GM23338 (cell line): ENCODE results near the gene SLA2. TPM values are rescaled to one million over a fixed set of nuclear protein-coding genes. Genes with fewer than 3 reads are reported as not detected.
A peak's percentile ranks its signal among the peaks of the same experiment; 100 is the strongest.
"Not testable (repeated sequence)": the region's sequence is repeated elsewhere in the genome, so short reads cannot be mapped to it uniquely, and the experiment has no call there.

Experiments
- ATAC-seq: fragments of 200-7000 bp; cut with Tn5 transposase; 3 replicates; pipeline ENCODE4 v1.9.1; 2020
- DNase-seq: peaks from one replicate; pipeline ENCODE4 v3.0.0-alpha.2; 2015; ENCODE audit warnings: low spot score
- H2AFZ ChIP-seq: fragments of 200-600 bp; sonication (generic); 2 replicates; pipeline ENCODE4 v1.8.0; 2016; ENCODE audit warnings: antibody characterized with exemption, mild to moderate bottlenecking, moderate library complexity
- H3F3A ChIP-seq: fragments of 200-600 bp; sonication (generic); replicated peaks from 2 replicates; pipeline ENCODE4 v1.8.0; 2017; ENCODE audit warnings: antibody characterized with exemption, mixed run types, low read depth
- H3K27ac ChIP-seq: fragments of 200-600 bp; sonication (generic); 2 replicates; pipeline ENCODE4 v1.6.1; 2016; ENCODE audit warnings: low read depth
- H3K27me3 ChIP-seq: fragments of 200-600 bp; sonication (generic); 2 replicates; pipeline ENCODE4 v1.8.0; 2016; ENCODE audit warnings: mild to moderate bottlenecking, mixed run types, moderate library complexity; ENCODE audit not compliant: insufficient read depth
- H3K36me3 ChIP-seq: fragments of 200-600 bp; sonication (generic); 2 replicates; pipeline ENCODE4 v1.8.0; 2016; ENCODE audit warnings: mild to moderate bottlenecking; ENCODE audit not compliant: insufficient read depth
- H3K4me1 ChIP-seq: fragments of 200-600 bp; sonication (generic); 2 replicates; pipeline ENCODE4 v1.8.0; 2016; ENCODE audit warnings: mild to moderate bottlenecking, moderate library complexity; ENCODE audit not compliant: insufficient read depth
- H3K4me2 ChIP-seq: fragments of 200-600 bp; sonication (generic); 2 replicates; pipeline ENCODE4 v1.7.1; 2017; ENCODE audit warnings: mixed run types
- H3K4me3 ChIP-seq: fragments of 200-600 bp; sonication (generic); 2 replicates; pipeline ENCODE4 v1.6.1; 2016; ENCODE audit warnings: mixed run types
- H3K79me2 ChIP-seq: fragments of 200-600 bp; sonication (generic); replicated peaks from 2 replicates; pipeline ENCODE4 v1.8.0; 2017; ENCODE audit warnings: mild to moderate bottlenecking; ENCODE audit not compliant: insufficient read depth
- H3K9me2 ChIP-seq: fragments of 200-600 bp; sonication (generic); 2 replicates; pipeline ENCODE4 v1.8.0; 2017; ENCODE audit not compliant: insufficient read depth
- H4K20me1 ChIP-seq: fragments of 200-600 bp; sonication (generic); replicated peaks from 2 replicates; pipeline ENCODE4 v1.8.0; 2017; ENCODE audit warnings: mild to moderate bottlenecking; ENCODE audit not compliant: insufficient read depth
- H3K27ac Mint-ChIP-seq: 2 replicates; pipeline ENCODE4 v1.8.0; 2020; ENCODE audit warnings: inconsistent platforms, mild to moderate bottlenecking, moderate library complexity, mixed read lengths
- H3K27me3 Mint-ChIP-seq: 3 replicates; pipeline ENCODE4 v1.8.0; 2022; ENCODE audit warnings: low read depth, mild to moderate bottlenecking, moderate library complexity, mixed read lengths, inconsistent platforms; ENCODE audit not compliant: insufficient read depth, poor library complexity
- H3K36me3 Mint-ChIP-seq: 3 replicates; pipeline ENCODE4 v1.8.0; 2021; ENCODE audit warnings: low read depth, mild to moderate bottlenecking, inconsistent platforms, moderate library complexity, mixed read lengths
- H3K4me1 Mint-ChIP-seq: 3 replicates; pipeline ENCODE4 v1.8.0; 2020; ENCODE audit warnings: mild to moderate bottlenecking, inconsistent platforms, mixed read lengths
- H3K4me3 Mint-ChIP-seq: 3 replicates; pipeline ENCODE4 v1.8.0; 2021; ENCODE audit warnings: moderate library complexity, mild to moderate bottlenecking, inconsistent platforms, mixed read lengths
- H3K9me3 Mint-ChIP-seq: 3 replicates; pipeline ENCODE4 v1.8.0; 2020; ENCODE audit warnings: moderate library complexity, mild to moderate bottlenecking, inconsistent platforms, mixed read lengths
- EZH2 ChIP-seq: fragments of 200-600 bp; sonication (generic); IDR thresholded peaks from one replicate; pipeline ENCODE4 v1.8.0; 2017; ENCODE audit warnings: antibody characterized with exemption, mild to moderate bottlenecking, low read depth; ENCODE audit not compliant: unreplicated experiment
- EZH2phosphoT487 ChIP-seq: fragments of 200-600 bp; sonication (generic); IDR thresholded peaks from one replicate; pipeline ENCODE4 v1.8.1; 2018; ENCODE audit warnings: antibody characterized with exemption; ENCODE audit not compliant: unreplicated experiment
- NANOG ChIP-seq: IDR thresholded peaks from 2 replicates; pipeline ENCODE4 v1.6.1; 2016; ENCODE audit warnings: antibody characterized with exemption, borderline replicate concordance
- ZNF114 ChIP-seq: fragments of 250-450 bp; sonication (Bioruptor Pico); IDR thresholded peaks from 2 replicates; pipeline ENCODE4 v1.5.0; 2020; ENCODE audit warnings: mild to moderate bottlenecking, moderate library complexity
- ZNF331 ChIP-seq: fragments of 250-450 bp; sonication (Bioruptor Pico); IDR thresholded peaks from 2 replicates; pipeline ENCODE4 v1.5.0; 2020; ENCODE audit warnings: low read depth, mild to moderate bottlenecking, moderate library complexity
- long read RNA-seq: library from polyadenylated mRNA; unstranded; transcript quantifications from one replicate; pipeline ENCODE4 v2.0.0, GENCODE V29; 2020; ENCODE audit not compliant: unreplicated experiment
- polyA plus RNA-seq: library from polyadenylated mRNA; unstranded; fragments of >200 nt; fragmentation: Nextera tagmentation; extraction: Ambion mirVana; gene quantifications from 2 replicates; pipeline ENCODE4 v1.2.1, GENCODE V29; 2016
- total RNA-seq: library from RNA; depleted of rRNA; stranded (reverse); fragments of >200 nt; shearing (Covaris generic); gene quantifications from 2 replicates; pipeline ENCODE4 v1.2.3, GENCODE V29; 2014; rRNA removed
- TF ChIP-seq, protein P1 (sequence below): fragments of 250-450 bp; sonication (Bioruptor Pico); IDR thresholded peaks from 2 replicates; pipeline ENCODE4 v1.5.0; 2020; ENCODE audit warnings: mild to moderate bottlenecking, moderate library complexity
- TF ChIP-seq, protein P2 (sequence below): IDR thresholded peaks from 2 replicates; pipeline ENCODE4 v1.6.1; 2016; ENCODE audit warnings: antibody characterized with exemption

SLA2 gene, protein sequence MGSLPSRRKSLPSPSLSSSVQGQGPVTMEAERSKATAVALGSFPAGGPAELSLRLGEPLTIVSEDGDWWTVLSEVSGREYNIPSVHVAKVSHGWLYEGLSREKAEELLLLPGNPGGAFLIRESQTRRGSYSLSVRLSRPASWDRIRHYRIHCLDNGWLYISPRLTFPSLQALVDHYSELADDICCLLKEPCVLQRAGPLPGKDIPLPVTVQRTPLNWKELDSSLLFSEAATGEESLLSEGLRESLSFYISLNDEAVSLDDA
- total RNA-seq = 0.62 TPM in 1 of 2 replicates, not detected in the other
- 0.18 TPM in 1 of 2 replicates, not detected in the other for polyA plus RNA-seq
- long read RNA-seq = 0 reads

DNA sequence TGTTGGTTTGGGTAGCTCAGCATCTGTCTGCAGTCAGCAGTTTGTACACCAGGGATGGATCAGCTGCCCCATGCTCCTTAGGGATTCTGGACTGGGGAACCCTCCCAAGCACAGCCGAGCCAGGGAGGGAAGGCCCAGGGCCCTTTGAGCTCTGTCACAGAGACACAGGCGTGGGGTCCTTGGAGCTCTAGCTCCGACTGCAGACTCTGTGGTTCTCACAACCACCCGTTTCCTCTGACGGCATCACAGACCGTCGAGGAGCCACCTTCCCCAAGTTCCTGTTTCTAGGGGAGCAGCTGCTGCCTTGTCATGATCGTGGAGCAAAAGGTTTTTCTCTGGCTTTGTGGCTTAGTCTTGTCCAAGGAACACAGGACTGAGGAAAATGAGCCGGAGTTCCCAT, at the start of gene SLA2:
TSS of gene SLA2 (minus strand) at position 199 of the 400 bp plus-strand sequence. CDS start 4,861 bp downstream, outside the sequence.
- TF ChIP-seq, protein P1, sequence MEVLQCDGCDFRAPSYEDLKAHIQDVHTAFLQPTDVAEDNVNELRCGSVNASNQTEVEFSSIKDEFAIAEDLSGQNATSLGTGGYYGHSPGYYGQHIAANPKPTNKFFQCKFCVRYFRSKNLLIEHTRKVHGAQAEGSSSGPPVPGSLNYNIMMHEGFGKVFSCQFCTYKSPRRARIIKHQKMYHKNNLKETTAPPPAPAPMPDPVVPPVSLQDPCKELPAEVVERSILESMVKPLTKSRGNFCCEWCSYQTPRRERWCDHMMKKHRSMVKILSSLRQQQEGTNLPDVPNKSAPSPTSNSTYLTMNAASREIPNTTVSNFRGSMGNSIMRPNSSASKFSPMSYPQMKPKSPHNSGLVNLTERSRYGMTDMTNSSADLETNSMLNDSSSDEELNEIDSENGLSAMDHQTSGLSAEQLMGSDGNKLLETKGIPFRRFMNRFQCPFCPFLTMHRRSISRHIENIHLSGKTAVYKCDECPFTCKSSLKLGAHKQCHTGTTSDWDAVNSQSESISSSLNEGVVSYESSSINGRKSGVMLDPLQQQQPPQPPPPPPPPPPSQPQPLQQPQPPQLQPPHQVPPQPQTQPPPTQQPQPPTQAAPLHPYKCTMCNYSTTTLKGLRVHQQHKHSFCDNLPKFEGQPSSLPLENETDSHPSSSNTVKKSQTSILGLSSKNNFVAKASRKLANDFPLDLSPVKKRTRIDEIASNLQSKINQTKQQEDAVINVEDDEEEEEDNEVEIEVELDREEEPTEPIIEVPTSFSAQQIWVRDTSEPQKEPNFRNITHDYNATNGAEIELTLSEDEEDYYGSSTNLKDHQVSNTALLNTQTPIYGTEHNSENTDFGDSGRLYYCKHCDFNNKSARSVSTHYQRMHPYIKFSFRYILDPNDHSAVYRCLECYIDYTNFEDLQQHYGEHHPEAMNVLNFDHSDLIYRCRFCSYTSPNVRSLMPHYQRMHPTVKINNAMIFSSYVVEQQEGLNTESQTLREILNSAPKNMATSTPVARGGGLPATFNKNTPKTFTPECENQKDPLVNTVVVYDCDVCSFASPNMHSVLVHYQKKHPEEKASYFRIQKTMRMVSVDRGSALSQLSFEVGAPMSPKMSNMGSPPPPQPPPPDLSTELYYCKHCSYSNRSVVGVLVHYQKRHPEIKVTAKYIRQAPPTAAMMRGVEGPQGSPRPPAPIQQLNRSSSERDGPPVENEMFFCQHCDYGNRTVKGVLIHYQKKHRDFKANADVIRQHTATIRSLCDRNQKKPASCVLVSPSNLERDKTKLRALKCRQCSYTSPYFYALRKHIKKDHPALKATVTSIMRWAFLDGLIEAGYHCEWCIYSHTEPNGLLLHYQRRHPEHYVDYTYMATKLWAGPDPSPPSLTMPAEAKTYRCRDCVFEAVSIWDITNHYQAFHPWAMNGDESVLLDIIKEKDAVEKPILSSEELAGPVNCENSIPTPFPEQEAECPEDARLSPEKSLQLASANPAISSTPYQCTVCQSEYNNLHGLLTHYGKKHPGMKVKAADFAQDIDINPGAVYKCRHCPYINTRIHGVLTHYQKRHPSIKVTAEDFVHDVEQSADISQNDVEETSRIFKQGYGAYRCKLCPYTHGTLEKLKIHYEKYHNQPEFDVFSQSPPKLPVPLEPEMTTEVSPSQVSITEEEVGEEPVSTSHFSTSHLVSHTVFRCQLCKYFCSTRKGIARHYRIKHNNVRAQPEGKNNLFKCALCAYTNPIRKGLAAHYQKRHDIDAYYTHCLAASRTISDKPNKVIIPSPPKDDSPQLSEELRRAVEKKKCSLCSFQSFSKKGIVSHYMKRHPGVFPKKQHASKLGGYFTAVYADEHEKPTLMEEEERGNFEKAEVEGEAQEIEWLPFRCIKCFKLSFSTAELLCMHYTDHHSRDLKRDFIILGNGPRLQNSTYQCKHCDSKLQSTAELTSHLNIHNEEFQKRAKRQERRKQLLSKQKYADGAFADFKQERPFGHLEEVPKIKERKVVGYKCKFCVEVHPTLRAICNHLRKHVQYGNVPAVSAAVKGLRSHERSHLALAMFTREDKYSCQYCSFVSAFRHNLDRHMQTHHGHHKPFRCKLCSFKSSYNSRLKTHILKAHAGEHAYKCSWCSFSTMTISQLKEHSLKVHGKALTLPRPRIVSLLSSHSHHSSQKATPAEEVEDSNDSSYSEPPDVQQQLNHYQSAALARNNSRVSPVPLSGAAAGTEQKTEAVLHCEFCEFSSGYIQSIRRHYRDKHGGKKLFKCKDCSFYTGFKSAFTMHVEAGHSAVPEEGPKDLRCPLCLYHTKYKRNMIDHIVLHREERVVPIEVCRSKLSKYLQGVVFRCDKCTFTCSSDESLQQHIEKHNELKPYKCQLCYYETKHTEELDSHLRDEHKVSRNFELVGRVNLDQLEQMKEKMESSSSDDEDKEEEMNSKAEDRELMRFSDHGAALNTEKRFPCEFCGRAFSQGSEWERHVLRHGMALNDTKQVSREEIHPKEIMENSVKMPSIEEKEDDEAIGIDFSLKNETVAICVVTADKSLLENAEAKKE (CRISPR knock-in tag) = no peak
- TF ChIP-seq EZH2 = no peak
- TF ChIP-seq, protein P2, sequence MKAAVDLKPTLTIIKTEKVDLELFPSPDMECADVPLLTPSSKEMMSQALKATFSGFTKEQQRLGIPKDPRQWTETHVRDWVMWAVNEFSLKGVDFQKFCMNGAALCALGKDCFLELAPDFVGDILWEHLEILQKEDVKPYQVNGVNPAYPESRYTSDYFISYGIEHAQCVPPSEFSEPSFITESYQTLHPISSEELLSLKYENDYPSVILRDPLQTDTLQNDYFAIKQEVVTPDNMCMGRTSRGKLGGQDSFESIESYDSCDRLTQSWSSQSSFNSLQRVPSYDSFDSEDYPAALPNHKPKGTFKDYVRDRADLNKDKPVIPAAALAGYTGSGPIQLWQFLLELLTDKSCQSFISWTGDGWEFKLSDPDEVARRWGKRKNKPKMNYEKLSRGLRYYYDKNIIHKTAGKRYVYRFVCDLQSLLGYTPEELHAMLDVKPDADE = no peak
- TF ChIP-seq NANOG = no peak
- no peak for TF ChIP-seq EZH2phosphoT487
- TF ChIP-seq ZNF114 (CRISPR knock-in tag) = no peak
- TF ChIP-seq ZNF331 (CRISPR knock-in tag) = no peak
- Histone ChIP-seq H3K9me2 (no peaks in the 10 kb centered on the region), H3K4me3 (no peak within 1 kb of the TSS), H2AFZ (no peak within 1 kb of the TSS; the same call in 1 of the 2 replicates), H3K4me1 (peaks cover 19% of the 10 kb centered on the region), H3K36me3 (no peaks in the 10 kb centered on the region), H3K27me3 (no peaks in the 10 kb centered on the region), H4K20me1 (no peaks in the 10 kb centered on the region), H3K4me2 (no peak within 1 kb of the TSS), H3K27ac (peak within 1 kb of the TSS; percentile 55; the same call in 1 of the 2 replicates), H3F3A (no peaks in the 10 kb centered on the region; the same call in 1 of the 2 replicates), H3K79me2 (no peaks in the 10 kb centered on the region)
- no peaks in the 10 kb centered on the region for H3K9me3 Mint-ChIP-seq
- peaks cover 13% of the 10 kb centered on the region for H3K27me3 Mint-ChIP-seq
- H3K27ac Mint-ChIP-seq = peak within 1 kb of the TSS; percentile 91
- H3K4me1 Mint-ChIP-seq = peaks cover 27% of the 10 kb centered on the region
- H3K4me3 Mint-ChIP-seq = no peak within 1 kb of the TSS
- no peak; the same call in 2 of the 3 replicates for ATAC-seq
- no peaks in the 10 kb centered on the region for H3K36me3 Mint-ChIP-seq
- DNase-seq = no peak

DNA sequence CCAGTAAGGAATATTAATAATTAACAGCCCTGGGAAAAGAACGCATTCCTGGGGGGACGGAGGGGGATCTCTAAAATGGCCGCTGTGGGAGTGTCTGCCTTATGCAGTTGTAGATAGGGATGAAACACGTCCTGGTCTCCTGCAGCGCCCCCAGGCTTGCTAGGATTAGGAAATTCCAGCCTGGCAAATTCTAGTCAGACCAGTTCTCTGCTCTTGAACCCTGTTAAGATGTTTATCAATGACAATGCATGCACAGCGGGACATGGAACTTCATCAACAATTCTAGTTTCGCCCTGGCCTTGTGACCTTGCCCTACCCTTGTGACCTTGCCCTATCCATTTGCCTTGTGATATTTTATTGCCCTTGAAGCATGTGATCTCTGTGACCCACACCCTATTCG, 49.5 kb upstream of the SLA2 start:
- Mint-ChIP-seq H3K36me3 (peaks cover 34% of the 10 kb centered on the region), H3K4me1 (peaks cover 19% of the 10 kb centered on the region), H3K27ac (peak overlapping the region; percentile 92), H3K9me3 (peaks cover 29% of the 10 kb centered on the region)
- ATAC-seq, H3K9me2 ChIP-seq, H3K27me3 ChIP-seq, H4K20me1 ChIP-seq, H3K4me2 ChIP-seq, H3K4me3 ChIP-seq, H3K36me3 ChIP-seq, H3K79me2 ChIP-seq, H3K4me1 ChIP-seq, H3F3A ChIP-seq, H2AFZ ChIP-seq, H3K4me3 Mint-ChIP-seq, H3K27me3 Mint-ChIP-seq: not testable (repeated sequence)
- peak; percentile 24 for DNase-seq
- peak overlapping the region; percentile 74; the same call in 1 of the 2 replicates for H3K27ac ChIP-seq
